GM12878 (cell line): ENCODE measurements around the gene IKZF1. TPM values are rescaled to one million over a fixed set of nuclear protein-coding genes. Genes with fewer than 3 reads are reported as not detected.

ENCODE experiments used
- BACH1 ChIP-seq: fragments of 450-650 bp; IDR thresholded peaks from 2 replicates; pipeline ENCODE4 v1.6.1; 2017; ENCODE audit warnings: mild to moderate bottlenecking, borderline replicate concordance
- EP300 ChIP-seq, 2 experiments: fragments of 150-350 bp in 1 of 2; IDR thresholded peaks; 2 replicates each; pipeline ENCODE4 v1.6.1; 2011 to 2012; ENCODE audit warnings: low read depth in 2 of 2, low read length in 2 of 2, borderline replicate concordance in 1 of 2, improper control_type of control experiment in 1 of 2, inconsistent platforms in 1 of 2; ENCODE audit not compliant: control insufficient read depth in 1 of 2
- ETV6 ChIP-seq, 2 experiments: fragments of 450-650 bp in 1 of 2; IDR thresholded peaks in 1 of 2; conservative IDR thresholded peaks in 1 of 2; 2 replicates each; pipeline ENCODE4 v1.6.1; 2014; ENCODE audit warnings: antibody characterized with exemption in 1 of 2, borderline replicate concordance in 1 of 2, low read depth in 1 of 2, mild to moderate bottlenecking in 1 of 2, moderate library complexity in 1 of 2
- KLF5 ChIP-seq: fragments of 450-650 bp; IDR thresholded peaks from 2 replicates; pipeline ENCODE4 v1.6.1; 2014; ENCODE audit warnings: mild to moderate bottlenecking; ENCODE audit not compliant: partially characterized antibody
- RELB ChIP-seq: fragments of 450-650 bp; IDR thresholded peaks from 2 replicates; pipeline ENCODE4 v1.6.1; 2017; ENCODE audit warnings: low read depth, mild to moderate bottlenecking, moderate library complexity
- ZBTB33 ChIP-seq: fragments of 450-650 bp; IDR thresholded peaks from 2 replicates; pipeline ENCODE4 v1.6.1; 2017; ENCODE audit warnings: mild to moderate bottlenecking
- polyA plus RNA-seq, 11 experiments: library from polyadenylated mRNA; depleted of rRNA in 4 of 11; unstranded in 6 of 11; stranded (reverse) in 5 of 11; fragments of >200 nt; fragmentation: Nextera tagmentation in 4 of 11; fragmentation: Illumina TruSeq in 1 of 11; extraction: Ambion mirVana in 4 of 11; extraction: Trizol in 1 of 11; gene quantifications; 1 replicate in 1 of 11; 2 replicates in 10 of 11; pipeline versions ENCODE4 v1.2.1 to v1.2.3, GENCODE V29; 2011 to 2016; ENCODE audit warnings: inconsistent platforms in 2 of 11, missing spikeins in 2 of 11, low read depth in 1 of 11
- total RNA-seq, 4 experiments: library from RNA; depleted of rRNA in 3 of 4; stranded (reverse); fragments of >200 nt in 3 of 4; fragmentation: Illumina TruSeq in 1 of 4; extraction: Trizol in 1 of 4; gene quantifications; 2 replicates each; pipeline versions ENCODE4 v1.2.1 to v1.2.3, GENCODE V29; 2013 to 2021

IKZF1 gene
- total and polyA plus RNA-seq, 10 of the 15 experiments (the other 5 are each of a cell fraction or from before 2014, with no cell fraction given): 27.2 to 125 (median 71.6) TPM

GRCh38 chr7:50293509-50294179 is 10.9 kb upstream of the IKZF1 start (continued):
- TF ChIP-seq RELB (0 out of 2 replicates have a peak, but pooled peaks have one; percentile 45), KLF5 (no peak), EP300 (IDR thresholded peaks at IDR 0.05; ENCODE audit: borderline replicate concordance in 1 of 2, control insufficient read depth in 1 of 2, low read depth in 2 of 2, low read length in 2 of 2) (peak in 1 of 2 experiments; percentile 67; a peak in 1 of 4 replicates), ZBTB33 (no peak), ETV6 (conservative IDR thresholded peaks at IDR 0.05 in 1 of 2, IDR thresholded peaks at IDR 0.05 in 1 of 2; ENCODE audit: borderline replicate concordance in 1 of 2, low read depth in 1 of 2) (peak in 1 of 2 experiments; percentile 4; a peak in 1 of 4 replicates), BACH1 (peak; percentile 48; the same call in 1 of the 2 replicates)
